BJ (cell line): ENCODE results near the gene TMEM108. TPM values are rescaled to one million over a fixed set of nuclear protein-coding genes. Genes with fewer than 3 reads are reported as not detected.

ENCODE experiments used
- CTCF ChIA-PET: fragments of 350-600 bp; formaldehyde crosslinking; extraction: SDS; loops from one replicate; lab custom pipeline; 2021; ENCODE audit warnings: antibody characterized with exemption, inconsistent platforms; lab: Yijun Ruan, JAX
- POLR2A ChIA-PET: fragments of 300-600 bp; sonication (Branson Sonifier 250); formaldehyde crosslinking; extraction: SDS; loops from one replicate; lab custom pipeline; 2021; ENCODE audit warnings: antibody characterized with exemption; lab: Charles Lee
- DNase-seq: peaks from one replicate; pipeline ENCODE4 v3.0.0-alpha.2; 2011; ENCODE audit warnings: low read depth
- H3K27me3 ChIP-seq: 2 replicates; pipeline ENCODE4 v1.6.0; 2011; ENCODE audit warnings: low read length; ENCODE audit not compliant: control insufficient read depth, insufficient read depth
- H3K36me3 ChIP-seq: 2 replicates; pipeline ENCODE4 v1.5.1; 2011; ENCODE audit warnings: low read length; ENCODE audit not compliant: control insufficient read depth, insufficient read depth
- H3K4me3 ChIP-seq: 2 replicates; pipeline ENCODE4 v1.5.1; 2011; ENCODE audit warnings: low read depth, mild to moderate bottlenecking, control low read depth, low read length
- CTCF ChIP-seq: IDR thresholded peaks from 2 replicates; pipeline ENCODE4 v1.5.1; 2011; ENCODE audit warnings: low read depth, mild to moderate bottlenecking, control low read depth, inconsistent platforms, low read length, moderate library complexity; ENCODE audit not compliant: insufficient read depth
- polyA plus RNA-seq: library from polyadenylated mRNA; depleted of rRNA; stranded (reverse); fragments of >200 nt; gene quantifications from 2 replicates; pipeline ENCODE4 v1.2.3, GENCODE V29; 2011

Gene TMEM108
- polyA plus RNA-seq, 1 experiment: not detected

- no peak for TF ChIP-seq CTCF
- ChIA-PET CTCF (no interaction called here), POLR2A (no interaction called here)
- H3K4me3 ChIP-seq: no peak overlapping the region
- no peak for DNase-seq
- no peaks in the 10 kb centered on the region for H3K36me3 ChIP-seq
- H3K27me3 ChIP-seq: no peaks in the 10 kb centered on the region
Observed at GRCh38 chr3:133271042-133271441, 232.9 kb downstream of the TMEM108 start.

GRCh38 chr3:133271539-133271938 is 233.3 kb downstream of the TMEM108 start:
- CTCF ChIA-PET: no interaction called here

GRCh38 chr3:133273346-133273745 is 235.2 kb downstream of the TMEM108 start:
- ChIA-PET POLR2A (no interaction called here), CTCF (no interaction called here)
- H3K36me3 ChIP-seq: no peaks in the 10 kb centered on the region
- H3K27me3 ChIP-seq: no peaks in the 10 kb centered on the region
- no peak for DNase-seq
- no peak for TF ChIP-seq CTCF
- no peak overlapping the region for H3K4me3 ChIP-seq

More at GRCh38 chr3:133271539-133271938, 233.3 kb downstream of the TMEM108 start:
- Histone ChIP-seq H3K27me3 (no peaks in the 10 kb centered on the region), H3K36me3 (no peaks in the 10 kb centered on the region), H3K4me3 (no peak overlapping the region)
- DNase-seq: no peak
- no peak for TF ChIP-seq CTCF
- POLR2A ChIA-PET: no interaction called here

GRCh38 chr3:133274477-133274876 is 236.3 kb downstream of the TMEM108 start:
- TF ChIP-seq CTCF: no peak
- no peak for DNase-seq
- ChIA-PET POLR2A (no interaction called here), CTCF (interaction anchor here (1.5 kb wide), 1 partner anchor 543 kb away, joined by 4 read pairs; no protein-coding TSS in a partner anchor)
- no peak overlapping the region for H3K4me3 ChIP-seq
- no peaks in the 10 kb centered on the region for H3K27me3 ChIP-seq
- H3K36me3 ChIP-seq: no peaks in the 10 kb centered on the region

GRCh38 chr3:133276594-133276993 is 238.4 kb downstream of the TMEM108 start:
- H3K4me3 ChIP-seq: no peak overlapping the region
- ChIA-PET POLR2A (no interaction called here), CTCF (no interaction called here)
- no peaks in the 10 kb centered on the region for H3K36me3 ChIP-seq
- no peak for TF ChIP-seq CTCF
- no peaks in the 10 kb centered on the region for H3K27me3 ChIP-seq
- DNase-seq: no peak
